Measurements from ENCODE around the gene PAK6.

DNA sequence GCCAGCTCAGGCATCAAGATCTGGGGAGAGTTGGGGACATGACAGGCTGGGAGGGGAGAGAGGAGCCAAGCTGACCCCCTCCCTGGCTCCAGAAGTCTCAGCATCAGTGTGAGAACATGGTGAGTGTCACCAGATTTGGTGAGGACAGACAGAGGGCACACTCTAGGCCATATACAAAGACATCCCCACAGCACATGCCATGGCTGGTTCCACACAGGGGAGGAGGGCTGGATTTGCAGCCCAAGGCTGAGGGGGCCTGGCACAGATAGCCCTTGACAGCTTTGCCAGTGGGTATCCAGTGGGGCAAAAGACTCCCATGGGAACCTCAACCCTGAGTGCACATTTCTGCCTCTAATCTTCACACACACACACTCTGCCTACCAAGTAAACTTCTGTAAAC lies 54.1 kb downstream of the PAK6 start:
- TF ChIP-seq, protein P1, sequence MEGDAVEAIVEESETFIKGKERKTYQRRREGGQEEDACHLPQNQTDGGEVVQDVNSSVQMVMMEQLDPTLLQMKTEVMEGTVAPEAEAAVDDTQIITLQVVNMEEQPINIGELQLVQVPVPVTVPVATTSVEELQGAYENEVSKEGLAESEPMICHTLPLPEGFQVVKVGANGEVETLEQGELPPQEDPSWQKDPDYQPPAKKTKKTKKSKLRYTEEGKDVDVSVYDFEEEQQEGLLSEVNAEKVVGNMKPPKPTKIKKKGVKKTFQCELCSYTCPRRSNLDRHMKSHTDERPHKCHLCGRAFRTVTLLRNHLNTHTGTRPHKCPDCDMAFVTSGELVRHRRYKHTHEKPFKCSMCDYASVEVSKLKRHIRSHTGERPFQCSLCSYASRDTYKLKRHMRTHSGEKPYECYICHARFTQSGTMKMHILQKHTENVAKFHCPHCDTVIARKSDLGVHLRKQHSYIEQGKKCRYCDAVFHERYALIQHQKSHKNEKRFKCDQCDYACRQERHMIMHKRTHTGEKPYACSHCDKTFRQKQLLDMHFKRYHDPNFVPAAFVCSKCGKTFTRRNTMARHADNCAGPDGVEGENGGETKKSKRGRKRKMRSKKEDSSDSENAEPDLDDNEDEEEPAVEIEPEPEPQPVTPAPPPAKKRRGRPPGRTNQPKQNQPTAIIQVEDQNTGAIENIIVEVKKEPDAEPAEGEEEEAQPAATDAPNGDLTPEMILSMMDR (IDR thresholded peaks at IDR 0.05; ENCODE audit: poor library complexity) = no peak
- TF ChIP-seq EZH2 (IDR thresholded peaks at IDR 0.05; ENCODE audit: borderline replicate concordance) (no peak), EZH2phosphoT487 (IDR thresholded peaks at IDR 0.05; ENCODE audit: low read depth, severe bottlenecking, unreplicated experiment) (no peak)

Measured in hepatocyte (in vitro differentiated cells).